ENCODE measurements around the gene ACTN3. TPM values are rescaled to one million over a fixed set of nuclear protein-coding genes. Genes with fewer than 3 reads are reported as not detected.
"Not testable (repeated sequence)": the region's sequence is repeated elsewhere in the genome, so short reads cannot be mapped to it uniquely, and the experiment has no call there.

The ACTN3 gene
- polyA plus RNA-seq, 4 donors = 0.01 to 0.19 TPM; not detected in 2

- H3K9me3 ChIP-seq (ENCODE audit: control insufficient read depth in 2 of 2, insufficient read depth in 1 of 2, low read depth in 1 of 2, low read length in 1 of 2); H3K4me1 ChIP-seq (ENCODE audit: control insufficient read depth in 3 of 3, insufficient read depth in 2 of 3, low read depth in 1 of 3, low read length in 2 of 3); H3K27me3 ChIP-seq (ENCODE audit: control insufficient read depth in 3 of 3, insufficient read depth in 3 of 3, low read length in 3 of 3); H3K4me3 ChIP-seq (ENCODE audit: low read depth in 1 of 3, low read length in 3 of 3); FAIRE-seq; DNase-seq; H3K27ac ChIP-seq (ENCODE audit: low read depth in 1 of 3, low read length in 2 of 3): not testable (repeated sequence)
- WGBS, 3 donors = 77 to 92% (median 86%) methylated on average over 6 to 8 of the region's 8 CpGs
- peaks cover 2 to 54% (median 3%) of the 10 kb centered on the region in 3 donors for H3K36me3 ChIP-seq (ENCODE audit: control insufficient read depth in 3 of 3, insufficient read depth in 2 of 3, low read depth in 1 of 3, low read length in 3 of 3)
Observed at GRCh38 chr11:66540598-66540997, 6.1 kb upstream of the ACTN3 start.

- WGBS, 3 donors = 89 to 93% (median 89%) methylated on average over 4 of the region's 4 CpGs
- FAIRE-seq (no peak), DNase-seq (no peak)
- peaks cover 2 to 44% (median 3%) of the 10 kb centered on the region in 3 donors for H3K36me3 ChIP-seq (ENCODE audit: control insufficient read depth in 3 of 3, insufficient read depth in 2 of 3, low read depth in 1 of 3, low read length in 3 of 3)
- no peak overlapping the region for H3K4me3 ChIP-seq (ENCODE audit: low read depth in 1 of 3, low read length in 3 of 3)
- H3K27ac ChIP-seq (ENCODE audit: low read depth in 1 of 3, low read length in 2 of 3) = no peak overlapping the region
- H3K9me3 ChIP-seq (ENCODE audit: control insufficient read depth in 2 of 2, insufficient read depth in 1 of 2, low read depth in 1 of 2, low read length in 1 of 2) = no peaks in the 10 kb centered on the region
- peaks cover 0 to 4% (median 0%) of the 10 kb centered on the region in 3 donors for H3K27me3 ChIP-seq (ENCODE audit: control insufficient read depth in 3 of 3, insufficient read depth in 3 of 3, low read length in 3 of 3)
- H3K4me1 ChIP-seq (ENCODE audit: control insufficient read depth in 3 of 3, insufficient read depth in 2 of 3, low read depth in 1 of 3, low read length in 2 of 3) = peaks cover 0 to 14% (median 0%) of the 10 kb centered on the region in 3 donors
Observed at GRCh38 chr11:66541892-66542291, 4.8 kb upstream of the ACTN3 start.

- no peak overlapping the region for H3K27ac ChIP-seq (ENCODE audit: low read depth in 1 of 3, low read length in 2 of 3)
- H3K9me3 ChIP-seq (ENCODE audit: control insufficient read depth in 2 of 2, insufficient read depth in 1 of 2, low read depth in 1 of 2, low read length in 1 of 2) = no peaks in the 10 kb centered on the region
- peaks cover 0 to 4% (median 0%) of the 10 kb centered on the region in 3 donors for H3K27me3 ChIP-seq (ENCODE audit: control insufficient read depth in 3 of 3, insufficient read depth in 3 of 3, low read length in 3 of 3)
- no peak for FAIRE-seq
- peaks cover 0 to 16% (median 0%) of the 10 kb centered on the region in 3 donors for H3K4me1 ChIP-seq (ENCODE audit: control insufficient read depth in 3 of 3, insufficient read depth in 2 of 3, low read depth in 1 of 3, low read length in 2 of 3)
- H3K36me3 ChIP-seq (ENCODE audit: control insufficient read depth in 3 of 3, insufficient read depth in 2 of 3, low read depth in 1 of 3, low read length in 3 of 3) = peaks cover 0 to 40% (median 3%) of the 10 kb centered on the region in 3 donors
- H3K4me3 ChIP-seq (ENCODE audit: low read depth in 1 of 3, low read length in 3 of 3) = no peak overlapping the region
- 87 to 89% (median 87%) methylated on average over 10 of the region's 10 CpGs for WGBS, 3 donors
- no peak for DNase-seq
Observed at GRCh38 chr11:66542362-66542761, 4.3 kb upstream of the ACTN3 start.

GRCh38 chr11:66543263-66544107 lies 3.2 kb upstream of the ACTN3 start:
- DNase-seq (peak; percentile 29 to 52), FAIRE-seq (no peak)
- no peak overlapping the region for H3K4me3 ChIP-seq (ENCODE audit: low read depth in 1 of 3, low read length in 3 of 3)
- peaks cover 0 to 16% (median 0%) of the 10 kb centered on the region in 3 donors for H3K4me1 ChIP-seq (ENCODE audit: control insufficient read depth in 3 of 3, insufficient read depth in 2 of 3, low read depth in 1 of 3, low read length in 2 of 3)
- WGBS, 3 donors = 36 to 80% (median 68%) methylated on average over 26 of the region's 26 CpGs
- H3K27me3 ChIP-seq (ENCODE audit: control insufficient read depth in 3 of 3, insufficient read depth in 3 of 3, low read length in 3 of 3) = peaks cover 0 to 5% (median 0%) of the 10 kb centered on the region in 3 donors
- H3K36me3 ChIP-seq (ENCODE audit: control insufficient read depth in 3 of 3, insufficient read depth in 2 of 3, low read depth in 1 of 3, low read length in 3 of 3) = peaks cover 0 to 38% (median 3%) of the 10 kb centered on the region in 3 donors
- H3K27ac ChIP-seq (ENCODE audit: low read depth in 1 of 3, low read length in 2 of 3) = peak overlapping the region in 1 of 3 donors; percentile 48
- no peaks in the 10 kb centered on the region for H3K9me3 ChIP-seq (ENCODE audit: control insufficient read depth in 2 of 2, insufficient read depth in 1 of 2, low read depth in 1 of 2, low read length in 1 of 2)

GRCh38 chr11:66544952-66545351 lies 1.8 kb upstream of the ACTN3 start:
- not testable (repeated sequence) for H3K4me3 ChIP-seq (ENCODE audit: low read depth in 1 of 3, low read length in 3 of 3); DNase-seq; H3K27ac ChIP-seq (ENCODE audit: low read depth in 1 of 3, low read length in 2 of 3); FAIRE-seq; H3K9me3 ChIP-seq (ENCODE audit: control insufficient read depth in 2 of 2, insufficient read depth in 1 of 2, low read depth in 1 of 2, low read length in 1 of 2)
- H3K4me1 ChIP-seq (ENCODE audit: control insufficient read depth in 3 of 3, insufficient read depth in 2 of 3, low read depth in 1 of 3, low read length in 2 of 3) = peaks cover 0 to 16% (median 0%) of the 10 kb centered on the region in 3 donors
- WGBS, 3 donors = 52 to 70% (median 55%) methylated on average over 14 of the region's 14 CpGs
- peaks cover 0 to 23% (median 3%) of the 10 kb centered on the region in 3 donors for H3K36me3 ChIP-seq (ENCODE audit: control insufficient read depth in 3 of 3, insufficient read depth in 2 of 3, low read depth in 1 of 3, low read length in 3 of 3)
- peaks cover 0 to 13% (median 0%) of the 10 kb centered on the region in 3 donors for H3K27me3 ChIP-seq (ENCODE audit: control insufficient read depth in 3 of 3, insufficient read depth in 3 of 3, low read length in 3 of 3)

GRCh38 chr11:66545701-66546367 lies 869 bp upstream of the ACTN3 start, which contains the start of gene ZDHHC24:
Gene ZDHHC24 (minus strand): TSS chr11:66546048. CDS start chr11:66546003, 45 bp downstream.
- peak within 1 kb of the TSS; percentile 66 to 85 (median 74) for H3K4me3 ChIP-seq (ENCODE audit: low read depth in 1 of 3, low read length in 3 of 3)
- 0 to 1% (median 0%) methylated on average over 49 to 71 of the region's 71 CpGs for WGBS, 3 donors
- no peaks in the 10 kb centered on the region for H3K9me3 ChIP-seq (ENCODE audit: control insufficient read depth in 2 of 2, insufficient read depth in 1 of 2, low read depth in 1 of 2, low read length in 1 of 2)
- DNase-seq (peak; percentile 97), FAIRE-seq (no peak)
- peaks cover 0 to 22% (median 3%) of the 10 kb centered on the region in 3 donors for H3K36me3 ChIP-seq (ENCODE audit: control insufficient read depth in 3 of 3, insufficient read depth in 2 of 3, low read depth in 1 of 3, low read length in 3 of 3)
- peaks cover 0 to 13% (median 0%) of the 10 kb centered on the region in 3 donors for H3K27me3 ChIP-seq (ENCODE audit: control insufficient read depth in 3 of 3, insufficient read depth in 3 of 3, low read length in 3 of 3)
- peak within 1 kb of the TSS in 2 of 3 donors; percentile 61 to 77 for H3K27ac ChIP-seq (ENCODE audit: low read depth in 1 of 3, low read length in 2 of 3)
- H3K4me1 ChIP-seq (ENCODE audit: control insufficient read depth in 3 of 3, insufficient read depth in 2 of 3, low read depth in 1 of 3, low read length in 2 of 3) = peaks cover 0 to 16% (median 0%) of the 10 kb centered on the region in 3 donors

- WGBS, 3 donors = 22 to 36% (median 29%) methylated on average over 18 of the region's 18 CpGs
- Histone ChIP-seq H3K27me3 (ENCODE audit: control insufficient read depth in 3 of 3, insufficient read depth in 3 of 3, low read length in 3 of 3) (peaks cover 0 to 13% (median 0%) of the 10 kb centered on the region in 3 donors), H3K36me3 (ENCODE audit: control insufficient read depth in 3 of 3, insufficient read depth in 2 of 3, low read depth in 1 of 3, low read length in 3 of 3) (peaks cover 0 to 16% (median 3%) of the 10 kb centered on the region in 3 donors), H3K27ac (ENCODE audit: low read depth in 1 of 3, low read length in 2 of 3) (no peak overlapping the region), H3K9me3 (ENCODE audit: control insufficient read depth in 2 of 2, insufficient read depth in 1 of 2, low read depth in 1 of 2, low read length in 1 of 2) (no peaks in the 10 kb centered on the region), H3K4me3 (ENCODE audit: low read depth in 1 of 3, low read length in 3 of 3) (peak overlapping the region in 1 of 3 donors; percentile 85), H3K4me1 (ENCODE audit: control insufficient read depth in 3 of 3, insufficient read depth in 2 of 3, low read depth in 1 of 3, low read length in 2 of 3) (peaks cover 0 to 16% (median 0%) of the 10 kb centered on the region in 3 donors)
- FAIRE-seq (no peak), DNase-seq (no peak)
Observed at GRCh38 chr11:66546966-66547661, 411 bp downstream of the ACTN3 start.

GRCh38 chr11:66547662-66548009 lies 933 bp downstream of the ACTN3 start:
- FAIRE-seq (no peak), DNase-seq (no peak)
- H3K36me3 ChIP-seq (ENCODE audit: control insufficient read depth in 3 of 3, insufficient read depth in 2 of 3, low read depth in 1 of 3, low read length in 3 of 3) = peaks cover 0 to 11% (median 0%) of the 10 kb centered on the region in 3 donors
- no peak overlapping the region for H3K4me3 ChIP-seq (ENCODE audit: low read depth in 1 of 3, low read length in 3 of 3)
- H3K27ac ChIP-seq (ENCODE audit: low read depth in 1 of 3, low read length in 2 of 3) = no peak overlapping the region
- H3K9me3 ChIP-seq (ENCODE audit: control insufficient read depth in 2 of 2, insufficient read depth in 1 of 2, low read depth in 1 of 2, low read length in 1 of 2) = no peaks in the 10 kb centered on the region
- peaks cover 0 to 13% (median 0%) of the 10 kb centered on the region in 3 donors for H3K27me3 ChIP-seq (ENCODE audit: control insufficient read depth in 3 of 3, insufficient read depth in 3 of 3, low read length in 3 of 3)
- H3K4me1 ChIP-seq (ENCODE audit: control insufficient read depth in 3 of 3, insufficient read depth in 2 of 3, low read depth in 1 of 3, low read length in 2 of 3) = peaks cover 0 to 16% (median 0%) of the 10 kb centered on the region in 3 donors
- 32 to 36% (median 36%) methylated on average over 5 of the region's 5 CpGs for WGBS, 3 donors

Data from small intestine (tissue), 7 donors.